ENCODE results near the gene SLC5A2.

Gene SLC5A2

DNA sequence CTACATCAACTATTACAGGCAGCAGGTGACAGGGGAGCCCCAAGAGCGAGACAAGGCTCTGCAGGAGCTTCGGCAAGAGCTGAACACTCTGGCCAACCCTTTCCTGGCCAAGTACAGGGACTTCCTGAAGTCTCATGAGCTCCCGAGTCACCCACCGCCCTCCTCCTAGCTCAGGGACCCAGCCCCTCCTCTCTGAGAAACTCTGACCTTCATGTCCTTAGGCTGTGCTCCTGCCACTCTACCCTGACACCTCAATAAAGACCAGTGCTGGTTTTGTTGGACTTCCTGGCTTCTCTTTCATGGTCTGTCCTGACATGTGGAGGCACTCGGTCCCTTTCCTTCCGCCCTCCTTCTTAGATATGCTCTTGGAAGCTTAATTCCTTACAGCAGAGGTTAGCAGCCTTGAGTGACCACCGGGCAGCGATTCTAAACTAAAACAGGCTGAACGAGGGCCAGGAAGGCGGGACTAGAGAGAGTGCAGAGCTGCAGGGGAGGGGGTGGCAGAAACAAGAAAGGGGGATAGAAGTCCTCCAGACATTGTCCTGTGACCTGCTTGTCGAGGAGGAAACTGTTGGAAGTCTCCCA is 45.7 kb downstream of the SLC5A2 start:
- no peak for ATAC-seq (ENCODE audit: insufficient read depth, low read depth)
- Histone ChIP-seq H3K9me3 (ENCODE audit: insufficient read depth, low read length, severe bottlenecking) (no peaks in the 10 kb centered on the region), H3K9ac (ENCODE audit: low read depth, low read length) (no peak overlapping the region), H3K27me3 (ENCODE audit: insufficient read depth, low read length, poor library complexity) (peaks cover 4% of the 10 kb centered on the region), H3K4me2 (ENCODE audit: insufficient read depth, low read length) (no peak overlapping the region), H4K20me1 (ENCODE audit: insufficient read depth, low read length) (no peaks in the 10 kb centered on the region), H3K36me3 (ENCODE audit: insufficient read depth, low read length) (no peaks in the 10 kb centered on the region), H3K4me1 (ENCODE audit: insufficient read depth, low read length) (no peaks in the 10 kb centered on the region), H3K79me2 (ENCODE audit: insufficient read depth, low read length) (no peaks in the 10 kb centered on the region), H2AFZ (ENCODE audit: low read depth, low read length) (no peak overlapping the region), H3K4me3 (ENCODE audit: low read depth in 1 of 2, low read length in 2 of 2) (no peak overlapping the region), H3K27ac (ENCODE audit: low read length) (no peak overlapping the region)
- no peak for TF ChIP-seq EZH2 (IDR thresholded peaks at IDR 0.05; ENCODE audit: borderline replicate concordance, low read depth, low read length, severe bottlenecking)
- TF ChIP-seq, protein P1, sequence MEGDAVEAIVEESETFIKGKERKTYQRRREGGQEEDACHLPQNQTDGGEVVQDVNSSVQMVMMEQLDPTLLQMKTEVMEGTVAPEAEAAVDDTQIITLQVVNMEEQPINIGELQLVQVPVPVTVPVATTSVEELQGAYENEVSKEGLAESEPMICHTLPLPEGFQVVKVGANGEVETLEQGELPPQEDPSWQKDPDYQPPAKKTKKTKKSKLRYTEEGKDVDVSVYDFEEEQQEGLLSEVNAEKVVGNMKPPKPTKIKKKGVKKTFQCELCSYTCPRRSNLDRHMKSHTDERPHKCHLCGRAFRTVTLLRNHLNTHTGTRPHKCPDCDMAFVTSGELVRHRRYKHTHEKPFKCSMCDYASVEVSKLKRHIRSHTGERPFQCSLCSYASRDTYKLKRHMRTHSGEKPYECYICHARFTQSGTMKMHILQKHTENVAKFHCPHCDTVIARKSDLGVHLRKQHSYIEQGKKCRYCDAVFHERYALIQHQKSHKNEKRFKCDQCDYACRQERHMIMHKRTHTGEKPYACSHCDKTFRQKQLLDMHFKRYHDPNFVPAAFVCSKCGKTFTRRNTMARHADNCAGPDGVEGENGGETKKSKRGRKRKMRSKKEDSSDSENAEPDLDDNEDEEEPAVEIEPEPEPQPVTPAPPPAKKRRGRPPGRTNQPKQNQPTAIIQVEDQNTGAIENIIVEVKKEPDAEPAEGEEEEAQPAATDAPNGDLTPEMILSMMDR (IDR thresholded peaks at IDR 0.05; ENCODE audit: borderline replicate concordance, extremely low read depth, low read length, poor library complexity, severe bottlenecking) = no peak
- DNase-seq = no peak

DNA sequence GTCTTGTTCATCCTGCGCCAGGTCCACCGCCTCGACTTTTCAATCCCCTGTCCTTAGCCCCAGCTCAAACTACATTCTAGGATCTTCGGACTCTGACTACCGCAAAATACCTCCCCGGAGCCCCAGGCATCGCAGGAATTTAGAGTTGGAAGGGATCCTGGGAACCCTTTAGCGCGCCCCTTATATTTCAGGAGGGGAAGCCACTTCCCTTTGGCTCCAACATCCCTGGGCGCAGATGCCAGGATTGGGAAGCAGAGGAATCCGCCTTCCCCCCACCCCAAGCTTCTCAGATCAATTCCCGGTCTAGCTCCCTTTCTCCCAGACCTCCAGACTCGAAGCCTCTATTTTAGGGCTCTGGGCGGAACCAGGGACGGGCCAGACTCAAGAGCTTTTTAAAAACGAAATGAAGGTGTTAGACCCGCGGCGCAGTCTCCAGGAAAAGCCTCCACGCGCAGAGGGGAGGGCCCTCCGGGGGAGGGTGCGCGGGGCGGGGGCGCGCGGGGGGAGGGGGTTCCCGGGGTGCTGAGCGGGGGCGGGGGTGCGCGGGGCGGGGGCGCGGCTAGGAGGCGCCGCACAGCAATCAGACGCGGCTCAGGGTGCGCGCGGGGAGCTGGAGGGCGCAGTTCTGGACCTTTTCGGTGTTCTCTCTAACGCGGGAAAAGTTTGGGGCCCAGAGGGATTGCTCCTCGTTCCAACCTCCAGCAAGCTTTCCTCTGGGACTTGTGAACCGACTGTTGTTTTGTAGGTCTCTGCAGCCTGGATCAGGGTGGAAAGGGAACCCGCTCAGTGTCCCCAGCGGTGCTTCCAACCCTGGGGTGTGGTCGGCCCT is 46.4 kb downstream of the SLC5A2 start:
- DNase-seq (no peak), ATAC-seq (ENCODE audit: insufficient read depth, low read depth) (no peak)
- Histone ChIP-seq H4K20me1 (ENCODE audit: insufficient read depth, low read length) (no peaks in the 10 kb centered on the region), H3K36me3 (ENCODE audit: insufficient read depth, low read length) (no peaks in the 10 kb centered on the region), H2AFZ (ENCODE audit: low read depth, low read length) (no peak overlapping the region), H3K27me3 (ENCODE audit: insufficient read depth, low read length, poor library complexity) (peaks cover 4% of the 10 kb centered on the region), H3K4me2 (ENCODE audit: insufficient read depth, low read length) (no peak overlapping the region), H3K9me3 (ENCODE audit: insufficient read depth, low read length, severe bottlenecking) (no peaks in the 10 kb centered on the region), H3K4me3 (ENCODE audit: low read depth in 1 of 2, low read length in 2 of 2) (no peak overlapping the region), H3K79me2 (ENCODE audit: insufficient read depth, low read length) (no peaks in the 10 kb centered on the region), H3K4me1 (ENCODE audit: insufficient read depth, low read length) (no peaks in the 10 kb centered on the region), H3K27ac (ENCODE audit: low read length) (no peak overlapping the region), H3K9ac (ENCODE audit: low read depth, low read length) (no peak overlapping the region)
- TF ChIP-seq EZH2 (IDR thresholded peaks at IDR 0.05; ENCODE audit: borderline replicate concordance, low read depth, low read length, severe bottlenecking) = no peak
- TF ChIP-seq, protein P1 (IDR thresholded peaks at IDR 0.05; ENCODE audit: borderline replicate concordance, extremely low read depth, low read length, poor library complexity, severe bottlenecking) = no peak

DNA sequence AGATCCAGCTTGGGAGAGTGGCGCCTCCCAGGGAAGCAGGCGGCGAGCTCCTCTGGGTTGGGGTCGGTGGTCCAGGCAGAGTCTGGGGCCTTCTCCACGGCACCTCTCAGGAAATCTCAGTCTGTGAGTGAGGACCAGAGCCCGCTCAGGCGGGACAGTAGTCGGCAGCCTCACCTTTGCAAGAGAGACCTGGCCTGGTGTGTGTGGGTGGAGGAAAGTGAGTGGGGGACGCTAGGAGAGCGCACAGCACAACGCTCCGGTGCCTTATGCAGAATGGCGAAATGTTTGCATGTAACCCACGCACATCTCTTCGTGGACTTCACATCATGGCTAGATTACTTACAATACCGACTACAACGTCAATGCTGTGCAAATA is 47.0 kb downstream of the SLC5A2 start:
- H3K4me3 ChIP-seq (ENCODE audit: low read depth in 1 of 2, low read length in 2 of 2) = no peak overlapping the region
- no peak overlapping the region for H2AFZ ChIP-seq (ENCODE audit: low read depth, low read length)
- no peaks in the 10 kb centered on the region for H3K79me2 ChIP-seq (ENCODE audit: insufficient read depth, low read length)
- H3K9ac ChIP-seq (ENCODE audit: low read depth, low read length) = no peak overlapping the region
- peaks cover 4% of the 10 kb centered on the region for H3K27me3 ChIP-seq (ENCODE audit: insufficient read depth, low read length, poor library complexity)
- no peaks in the 10 kb centered on the region for H4K20me1 ChIP-seq (ENCODE audit: insufficient read depth, low read length)
- no peak for TF ChIP-seq EZH2 (IDR thresholded peaks at IDR 0.05; ENCODE audit: borderline replicate concordance, low read depth, low read length, severe bottlenecking)
- TF ChIP-seq, protein P1 (IDR thresholded peaks at IDR 0.05; ENCODE audit: borderline replicate concordance, extremely low read depth, low read length, poor library complexity, severe bottlenecking) = no peak
- no peaks in the 10 kb centered on the region for H3K36me3 ChIP-seq (ENCODE audit: insufficient read depth, low read length)
- no peak overlapping the region for H3K27ac ChIP-seq (ENCODE audit: low read length)
- H3K4me2 ChIP-seq (ENCODE audit: insufficient read depth, low read length) = no peak overlapping the region
- H3K4me1 ChIP-seq (ENCODE audit: insufficient read depth, low read length) = no peaks in the 10 kb centered on the region
- ATAC-seq (ENCODE audit: insufficient read depth, low read depth) = no peak
- DNase-seq = no peak
- no peaks in the 10 kb centered on the region for H3K9me3 ChIP-seq (ENCODE audit: insufficient read depth, low read length, severe bottlenecking)

Data from DND-41 (cell line).